ENCODE data around the gene PSME3. TPM values are rescaled to one million over a fixed set of nuclear protein-coding genes. Genes with fewer than 3 reads are reported as not detected.

PSME3 gene
- total and polyA plus RNA-seq, 9 of the 15 experiments (the other 6 are each of a cell fraction or from before 2014, with no cell fraction given), result 31.2 to 275 (median 141) TPM

- TF ChIP-seq STAT6 (CRISPR knock-in tag; IDR thresholded peaks at IDR 0.05) (peak; percentile 97), UBTF (IDR thresholded peaks at IDR 0.05; ENCODE audit: borderline replicate concordance in 1 of 2, low read depth in 2 of 2, low read length in 2 of 2) (0 out of 4 replicates have a peak, but pooled peaks of 1 of the 2 experiments have one; percentile 59), NEUROD1 (IDR thresholded peaks at IDR 0.05; ENCODE audit: borderline replicate concordance, low read depth, low read length, partially characterized antibody) (peak; percentile 12), SNRNP70 (optimal IDR thresholded peaks at IDR 0.05; ENCODE audit: low read depth, low read length) (no peak), KLF10 (CRISPR knock-in tag; IDR thresholded peaks at IDR 0.05) (no peak), MEF2A (IDR thresholded peaks at IDR 0.05; ENCODE audit: control insufficient read depth, low read depth, low read length) (no peak), ZNF41 (CRISPR knock-in tag; conservative IDR thresholded peaks at IDR 0.05) (no peak), MYNN (IDR thresholded peaks at IDR 0.05) (no peak), MYNN (CRISPR knock-in tag; IDR thresholded peaks at IDR 0.05) (no peak), GATAD2B (IDR thresholded peaks at IDR 0.05; ENCODE audit: borderline replicate concordance) (no peak), ZNF511 (CRISPR knock-in tag; IDR thresholded peaks at IDR 0.05) (no peak), RFX5 (IDR thresholded peaks at IDR 0.05; ENCODE audit: low read depth, low read length) (no peak), OTX1 (CRISPR knock-in tag; IDR thresholded peaks at IDR 0.05) (no peak), YBX1 (IDR thresholded peaks at IDR 0.05) (no peak), ARID2 (IDR thresholded peaks at IDR 0.05) (no peak), BACH1 (tag; IDR thresholded peaks at IDR 0.05) (no peak; the same call in 1 of the 2 replicates), FOXK1 (CRISPR knock-in tag; IDR thresholded peaks at IDR 0.05; ENCODE audit: borderline replicate concordance) (no peak; the same call in 1 of the 2 replicates), PRPF4 (IDR thresholded peaks at IDR 0.05; ENCODE audit: insufficient read depth, low read depth, low read length, poor library complexity, severe bottlenecking) (peak; percentile 44), TBL1XR1 (IDR thresholded peaks at IDR 0.05; ENCODE audit: low read length in 2 of 2) (peak in 1 of 2 experiments; percentile 61; a peak in 2 of 4 replicates), ZBTB7A (IDR thresholded peaks at IDR 0.05; ENCODE audit: borderline replicate concordance, control insufficient read depth, low read depth, low read length) (no peak), ZNF324 (CRISPR knock-in tag; IDR thresholded peaks at IDR 0.05) (no peak)
Measured at GRCh38 chr17:42832934-42833766, at the start of gene PSME3 (continued).

Measured in K562 (cell line).